ENCODE measurements around the gene GJD4.

GJD4 gene

GRCh38 chr10:35579116-35579515 lies 26.0 kb upstream of the GJD4 start:
- no peak for DNase-seq (ENCODE audit: low spot score)

- no peak for DNase-seq (ENCODE audit: low spot score)
These were observed 25.3 kb upstream of the GJD4 start for GRCh38 chr10:35579726-35580422.

GRCh38 chr10:35580423-35580770 lies 24.7 kb upstream of the GJD4 start:
- DNase-seq (ENCODE audit: low spot score), result no peak

GRCh38 chr10:35581655-35582054 lies 23.5 kb upstream of the GJD4 start:
- DNase-seq (ENCODE audit: low spot score), result no peak

- no peak for DNase-seq (ENCODE audit: low spot score)
These were observed 20.2 kb upstream of the GJD4 start for GRCh38 chr10:35584946-35585345.

GRCh38 chr10:35585356-35585755 lies 19.8 kb upstream of the GJD4 start:
- no peak for DNase-seq (ENCODE audit: low spot score)

- no peak for DNase-seq (ENCODE audit: low spot score)
These were observed 19.1 kb upstream of the GJD4 start for GRCh38 chr10:35585903-35586535.

GRCh38 chr10:35588836-35589235 lies 16.3 kb upstream of the GJD4 start:
- no peak for DNase-seq (ENCODE audit: low spot score)

- DNase-seq (ENCODE audit: low spot score), result no peak
These were observed 12.7 kb upstream of the GJD4 start for GRCh38 chr10:35592441-35592840.

- DNase-seq (ENCODE audit: low spot score), result no peak
These were observed 10.7 kb upstream of the GJD4 start for GRCh38 chr10:35594115-35595079.

GRCh38 chr10:35595106-35595505 lies 10.0 kb upstream of the GJD4 start:
- DNase-seq (ENCODE audit: low spot score), result no peak

- DNase-seq (ENCODE audit: low spot score), result no peak
These were observed 6.8 kb upstream of the GJD4 start for GRCh38 chr10:35598379-35598778.

- DNase-seq (ENCODE audit: low spot score), result no peak
These were observed 4.9 kb upstream of the GJD4 start for GRCh38 chr10:35600193-35600592.

- DNase-seq (ENCODE audit: low spot score), result no peak
These were observed 1.3 kb downstream of the GJD4 start for GRCh38 chr10:35606430-35606829.

GRCh38 chr10:35607475-35608327 lies 2.6 kb downstream of the GJD4 start:
- peak; percentile 20 for DNase-seq (ENCODE audit: low spot score)

- no peak for DNase-seq (ENCODE audit: low spot score)
These were observed 3.2 kb downstream of the GJD4 start for GRCh38 chr10:35608328-35608672.

- no peak for DNase-seq (ENCODE audit: low spot score)
These were observed 6.6 kb downstream of the GJD4 start for GRCh38 chr10:35611750-35612149.

GRCh38 chr10:35612385-35613106 lies 7.4 kb downstream of the GJD4 start:
- DNase-seq (ENCODE audit: low spot score), result no peak

GRCh38 chr10:35613107-35613440 lies 7.9 kb downstream of the GJD4 start:
- DNase-seq (ENCODE audit: low spot score), result no peak

GRCh38 chr10:35613597-35614226 lies 8.6 kb downstream of the GJD4 start:
- DNase-seq (ENCODE audit: low spot score), result peak; percentile 44

- DNase-seq (ENCODE audit: low spot score), result no peak
These were observed 9.2 kb downstream of the GJD4 start for GRCh38 chr10:35614312-35614711.
